HepG2 (cell line): ENCODE results near the gene PSMD9. TPM values are rescaled to one million over a fixed set of nuclear protein-coding genes. Genes with fewer than 3 reads are reported as not detected.

ENCODE experiments used
- ATAC-seq: fragments of 200-7000 bp; cut with Tn5 transposase; 3 replicates; pipeline ENCODE4 v1.9.1; 2020; ENCODE audit warnings: mild to moderate bottlenecking, moderate library complexity
- BruUV-seq: library from RNA; stranded (reverse); fragments of 400-500 nt; replicated peaks from 2 replicates; lab custom pipeline; 2021; lab: Mats Ljungman, UMichigan
- CTCF ChIA-PET: fragments of 300-600 bp; formaldehyde crosslinking; extraction: SDS; loops from one replicate; lab custom pipeline; 2021; ENCODE audit warnings: low total read pairs, inconsistent platforms, low intra/inter-chr PET ratio; lab: Yijun Ruan, JAX
- POLR2A ChIA-PET: fragments of 350-600 bp; sonication (Branson Sonifier 250); formaldehyde crosslinking; loops from one replicate; lab custom pipeline; 2020; ENCODE audit warnings: antibody characterized with exemption, inconsistent platforms; lab: Yijun Ruan, JAX
- DNase-seq: peaks from one replicate; pipeline ENCODE4 v3.0.0-alpha.2; 2015; ENCODE audit warnings: low spot score
- FAIRE-seq: peaks from 3 replicates; lab custom pipeline; 2011; peaks lifted over from hg19 to GRCh38; lab: Jason Lieb, UNC
- H2AFZ ChIP-seq: one replicate; pipeline ENCODE4 v1.6.1; 2011; ENCODE audit warnings: low read length, inconsistent platforms
- H3K27ac ChIP-seq: fragments of 300-600 bp; 3 replicates; pipeline ENCODE4 v1.8.0; 2011; ENCODE audit warnings: mixed run types, mild to moderate bottlenecking, mixed read lengths, low read length, inconsistent platforms; ENCODE audit not compliant: insufficient read depth; ENCODE audit errors: extremely low read length
- H3K27me3 ChIP-seq, 2 experiments: fragments of 200-600 bp in 1 of 2; 2 replicates in 1 of 2; 3 replicates in 1 of 2; pipeline versions ENCODE4 v1.6.0 to v1.8.0; 2011; ENCODE audit warnings: low read length in 2 of 2, mild to moderate bottlenecking in 2 of 2, moderate library complexity in 2 of 2, inconsistent platforms in 1 of 2; ENCODE audit not compliant: insufficient read depth in 2 of 2, control insufficient read depth in 1 of 2
- H3K36me3 ChIP-seq, 2 experiments: fragments of 200-600 bp in 1 of 2; replicated peaks in 1 of 2; 2 replicates in 1 of 2; 3 replicates in 1 of 2; pipeline versions ENCODE4 v1.5.1 to v1.8.0; 2011; ENCODE audit warnings: low read length in 2 of 2, inconsistent platforms in 1 of 2; ENCODE audit not compliant: insufficient read depth in 2 of 2, control insufficient read depth in 1 of 2
- H3K4me1 ChIP-seq: 2 replicates; pipeline ENCODE4 v1.5.1; 2012; ENCODE audit warnings: low read length, inconsistent platforms; ENCODE audit not compliant: insufficient read depth
- H3K4me2 ChIP-seq: 2 replicates; pipeline ENCODE4 v1.6.0; 2011; ENCODE audit warnings: low read depth, low read length, inconsistent platforms
- H3K4me3 ChIP-seq, 3 experiments: fragments of 200-600 bp in 1 of 3; sonication (generic), shearing (Covaris generic) in 1 of 3; replicated peaks in 1 of 3; 2 replicates each; pipeline ENCODE4 v1.5.1; 2011 to 2016; ENCODE audit warnings: low read length in 3 of 3, inconsistent platforms in 2 of 3, low read depth in 2 of 3, mild to moderate bottlenecking in 2 of 3, control low read depth in 1 of 3, mixed read lengths in 1 of 3; ENCODE audit not compliant: insufficient read depth in 1 of 3
- H3K79me2 ChIP-seq: one replicate; pipeline ENCODE4 v1.6.1; 2011; ENCODE audit warnings: low read length, inconsistent platforms; ENCODE audit not compliant: insufficient read depth
- H3K9ac ChIP-seq: 2 replicates; pipeline ENCODE4 v1.6.0; 2011; ENCODE audit warnings: mild to moderate bottlenecking, low read depth, low read length, inconsistent platforms; ENCODE audit not compliant: insufficient read depth
- H3K9me3 ChIP-seq: 2 replicates; pipeline ENCODE4 v1.5.1; 2012; ENCODE audit warnings: mild to moderate bottlenecking, low read length
- H4K20me1 ChIP-seq: 2 replicates; pipeline ENCODE4 v1.6.0; 2011; ENCODE audit warnings: inconsistent platforms, mild to moderate bottlenecking, low read length, moderate library complexity; ENCODE audit not compliant: insufficient read depth
- FIP1L1 ChIP-seq: fragments of 200-400 bp; formaldehyde crosslinking; IDR thresholded peaks from 2 replicates; pipeline ENCODE4 v1.6.1; 2018; ENCODE audit warnings: low read depth, mild to moderate bottlenecking, low read length, moderate library complexity, borderline replicate concordance; ENCODE audit not compliant: insufficient read depth
- FOXA1 ChIP-seq, 2 experiments: fragments of 450-650 bp in 1 of 2; sonication (generic) in 1 of 2; formaldehyde crosslinking in 1 of 2; IDR thresholded peaks; 2 replicates each; pipeline versions ENCODE4 v1.4.0 to v1.6.1; 2016 to 2020; ENCODE audit warnings: missing genetic modification reagents in 1 of 2
- HNF4A ChIP-seq: sonication (generic); formaldehyde crosslinking; IDR thresholded peaks from 2 replicates; pipeline ENCODE4 v1.4.0; 2020; ENCODE audit warnings: missing genetic modification reagents
- MTA3 ChIP-seq: sonication (generic); formaldehyde crosslinking; IDR thresholded peaks from 2 replicates; pipeline ENCODE4 v1.4.0; 2020; ENCODE audit warnings: missing genetic modification reagents
- PITX1 ChIP-seq: sonication (generic); formaldehyde crosslinking; IDR thresholded peaks from 2 replicates; pipeline ENCODE4 v1.5.1; 2020; ENCODE audit warnings: mild to moderate bottlenecking, missing genetic modification reagents
- SAFB2 ChIP-seq: sonication (generic); formaldehyde crosslinking; IDR thresholded peaks from 2 replicates; pipeline ENCODE4 v1.5.1; 2020; ENCODE audit warnings: missing genetic modification reagents, low read depth, mild to moderate bottlenecking, borderline replicate concordance
- SAP130 ChIP-seq: IDR thresholded peaks from 2 replicates; pipeline ENCODE4 v1.6.1; 2016; ENCODE audit warnings: low read depth
- SNRNP70 ChIP-seq: fragments of 200-400 bp; formaldehyde crosslinking; IDR thresholded peaks from 2 replicates; pipeline ENCODE4 v1.6.1; 2017; ENCODE audit warnings: mild to moderate bottlenecking, low read depth, low read length, moderate library complexity
- ZFX ChIP-seq: sonication (generic); formaldehyde crosslinking; IDR thresholded peaks from 2 replicates; pipeline ENCODE4 v1.4.0; 2020; ENCODE audit warnings: mild to moderate bottlenecking, low read depth, missing genetic modification reagents, moderate library complexity
- ZNF644 ChIP-seq: IDR thresholded peaks from 2 replicates; pipeline ENCODE4 v1.6.1; 2016; ENCODE audit warnings: low read depth
- ZNF678 ChIP-seq: sonication (generic); formaldehyde crosslinking; IDR thresholded peaks from 2 replicates; pipeline ENCODE4 v1.4.0; 2020; ENCODE audit warnings: mild to moderate bottlenecking, missing genetic modification reagents
- ZNF709 ChIP-seq: sonication (generic); formaldehyde crosslinking; IDR thresholded peaks from 2 replicates; pipeline ENCODE4 v1.5.0; 2020; ENCODE audit warnings: mild to moderate bottlenecking, missing genetic modification reagents
- WGBS: methylation state at CpG from one replicate; pipeline ENCODE4 v1.1.6; 2017; ENCODE audit warnings: low lambda C conversion rate; 5-methylcytosine and 5-hydroxymethylcytosine counted together
- in situ Hi-C: cut with HindIII; loops from 2 replicates; pipeline ENCODE4 v1.10.0; 2017; ENCODE audit warnings: low pct_unique_long_range_greater_than_20kb; ENCODE audit not compliant: extremely low pct_ligation_motif_present
- intact Hi-C: fragments of 100-400 bp; cut with micrococcal nuclease; formaldehyde crosslinking; loops from one replicate; pipeline ENCODE4 v1.10.0; 2022; ENCODE audit not compliant: unreplicated experiment
- polyA plus RNA-seq, 8 experiments: library from polyadenylated mRNA; depleted of rRNA in 3 of 8; stranded (reverse) in 7 of 8; unstranded in 1 of 8; fragments of >200 nt; fragmentation: Illumina TruSeq in 4 of 8; extraction: Trizol in 4 of 8; gene quantifications; 2 replicates each; pipeline versions ENCODE4 v1.2.1 to v1.2.3, GENCODE V29; 2011 to 2016; ENCODE audit warnings: low read depth in 4 of 8, missing spikeins in 1 of 8, mixed read lengths in 1 of 8; ENCODE audit not compliant: insufficient read depth in 1 of 8
- total RNA-seq, 5 experiments: library from RNA; depleted of rRNA; stranded (reverse); fragments of >200 nt; fragmentation: Illumina TruSeq; extraction: Trizol; gene quantifications; 2 replicates each; pipeline ENCODE4 v1.2.3, GENCODE V29; 2016; ENCODE audit warnings: low read depth in 1 of 5
- TF ChIP-seq, protein P1 (sequence below): sonication (generic); formaldehyde crosslinking; IDR thresholded peaks from 2 replicates; pipeline ENCODE4 v1.8.0; 2022; ENCODE audit warnings: missing genetic modification reagents, mild to moderate bottlenecking, moderate library complexity, borderline replicate concordance
- TF ChIP-seq, protein P2 (sequence below): sonication (generic); formaldehyde crosslinking; IDR thresholded peaks from 2 replicates; pipeline ENCODE4 v1.5.0; 2020; ENCODE audit warnings: missing genetic modification reagents
- TF ChIP-seq, protein P3 (sequence below): sonication (generic); formaldehyde crosslinking; IDR thresholded peaks from 2 replicates; pipeline ENCODE4 v1.4.0; 2020; ENCODE audit warnings: missing genetic modification reagents

The PSMD9 gene
- total and polyA plus RNA-seq, 2 of the 13 experiments (the other 11 are each of a cell fraction or from before 2014, with no cell fraction given), result 41.4 to 61.1 TPM

DNA sequence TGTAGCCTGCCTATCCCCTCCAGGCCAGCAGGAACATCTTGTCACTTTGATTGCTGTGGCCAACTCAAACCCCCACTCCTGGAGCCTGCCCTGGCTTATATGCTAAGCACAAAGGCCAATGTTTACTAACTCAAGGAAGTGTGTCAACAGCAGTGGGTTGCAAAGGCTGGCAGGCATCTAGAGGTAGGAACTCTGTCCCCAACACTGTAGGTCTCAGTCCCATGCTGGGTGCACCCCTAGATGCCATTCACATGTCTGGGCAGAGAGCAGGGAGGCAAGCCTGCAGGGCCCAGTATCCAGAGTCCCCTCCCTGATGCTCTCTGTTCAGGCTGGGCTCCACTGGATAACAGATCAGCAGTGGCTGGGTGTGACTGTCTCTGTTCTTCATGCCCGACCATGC is 28.3 kb upstream of the PSMD9 start:
- Histone ChIP-seq H3K79me2 (peaks cover 10% of the 10 kb centered on the region), H3K27ac (peak overlapping the region; percentile 100), H3K4me2 (peak overlapping the region; percentile 98), H3K4me1 (peaks cover 76% of the 10 kb centered on the region), H3K36me3 (no peaks in the 10 kb centered on the region), H2AFZ (no peak overlapping the region), H3K9me3 (no peaks in the 10 kb centered on the region), H4K20me1 (no peaks in the 10 kb centered on the region), H3K4me3 (peak overlapping the region in 1 of 3 experiments; percentile 78; a peak in 1 of 6 replicates), H3K27me3 (no peaks in the 10 kb centered on the region; a peak in 1 of 5 replicates), H3K9ac (peak overlapping the region; percentile 93)
- FAIRE-seq (peak; percentile 86), DNase-seq (peak; percentile 77), ATAC-seq (peak; percentile 44)
- intact Hi-C loops (no loop called here), in situ Hi-C loops (no loop called here)
- no CpG with 5 or more reads among the region's 1 CpG for WGBS
- ChIA-PET POLR2A (interaction anchor here (1.3 to 6.4 kb wide), 4 partner anchors 16 to 65 kb away, joined by 5 to 52 read pairs (median 32); partner anchors contain the start of genes PSMD9 and SETD1B), CTCF (no interaction called here)
- no TSS peak for BruUV-seq
- no peak for TF ChIP-seq SNRNP70
- peak; percentile 71; the same call in 1 of the 2 replicates for TF ChIP-seq FOXA1 (IDR thresholded peaks at IDR 0.05)
- peak; percentile 96 for TF ChIP-seq FOXA1 (CRISPR knock-in tag; IDR thresholded peaks at IDR 0.05)
- no peak for TF ChIP-seq ZNF709 (CRISPR knock-in tag)
- TF ChIP-seq PITX1, result peak; percentile 48; the same call in 1 of the 2 replicates
- TF ChIP-seq SAP130 (CRISPR knock-in tag), result peak; percentile 70
- TF ChIP-seq ZNF678 (CRISPR knock-in tag), result no peak
- peak; percentile 39; the same call in 1 of the 2 replicates for TF ChIP-seq ZNF644 (CRISPR knock-in tag)
- peak; percentile 69 for TF ChIP-seq HNF4A
- TF ChIP-seq, protein P1, sequence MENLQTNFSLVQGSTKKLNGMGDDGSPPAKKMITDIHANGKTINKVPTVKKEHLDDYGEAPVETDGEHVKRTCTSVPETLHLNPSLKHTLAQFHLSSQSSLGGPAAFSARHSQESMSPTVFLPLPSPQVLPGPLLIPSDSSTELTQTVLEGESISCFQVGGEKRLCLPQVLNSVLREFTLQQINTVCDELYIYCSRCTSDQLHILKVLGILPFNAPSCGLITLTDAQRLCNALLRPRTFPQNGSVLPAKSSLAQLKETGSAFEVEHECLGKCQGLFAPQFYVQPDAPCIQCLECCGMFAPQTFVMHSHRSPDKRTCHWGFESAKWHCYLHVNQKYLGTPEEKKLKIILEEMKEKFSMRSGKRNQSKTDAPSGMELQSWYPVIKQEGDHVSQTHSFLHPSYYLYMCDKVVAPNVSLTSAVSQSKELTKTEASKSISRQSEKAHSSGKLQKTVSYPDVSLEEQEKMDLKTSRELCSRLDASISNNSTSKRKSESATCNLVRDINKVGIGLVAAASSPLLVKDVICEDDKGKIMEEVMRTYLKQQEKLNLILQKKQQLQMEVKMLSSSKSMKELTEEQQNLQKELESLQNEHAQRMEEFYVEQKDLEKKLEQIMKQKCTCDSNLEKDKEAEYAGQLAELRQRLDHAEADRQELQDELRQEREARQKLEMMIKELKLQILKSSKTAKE (CRISPR knock-in tag), result no peak
- TF ChIP-seq, protein P2, sequence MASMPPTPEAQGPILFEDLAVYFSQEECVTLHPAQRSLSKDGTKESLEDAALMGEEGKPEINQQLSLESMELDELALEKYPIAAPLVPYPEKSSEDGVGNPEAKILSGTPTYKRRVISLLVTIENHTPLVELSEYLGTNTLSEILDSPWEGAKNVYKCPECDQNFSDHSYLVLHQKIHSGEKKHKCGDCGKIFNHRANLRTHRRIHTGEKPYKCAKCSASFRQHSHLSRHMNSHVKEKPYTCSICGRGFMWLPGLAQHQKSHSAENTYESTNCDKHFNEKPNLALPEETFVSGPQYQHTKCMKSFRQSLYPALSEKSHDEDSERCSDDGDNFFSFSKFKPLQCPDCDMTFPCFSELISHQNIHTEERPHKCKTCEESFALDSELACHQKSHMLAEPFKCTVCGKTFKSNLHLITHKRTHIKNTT (CRISPR knock-in tag), result no peak
- TF ChIP-seq ZFX (CRISPR knock-in tag), result peak; percentile 32; the same call in 1 of the 2 replicates
- TF ChIP-seq FIP1L1, result no peak
- TF ChIP-seq SAFB2 (CRISPR knock-in tag), result 0 out of 2 replicates have a peak, but pooled peaks have one; percentile 47
- TF ChIP-seq, protein P3, sequence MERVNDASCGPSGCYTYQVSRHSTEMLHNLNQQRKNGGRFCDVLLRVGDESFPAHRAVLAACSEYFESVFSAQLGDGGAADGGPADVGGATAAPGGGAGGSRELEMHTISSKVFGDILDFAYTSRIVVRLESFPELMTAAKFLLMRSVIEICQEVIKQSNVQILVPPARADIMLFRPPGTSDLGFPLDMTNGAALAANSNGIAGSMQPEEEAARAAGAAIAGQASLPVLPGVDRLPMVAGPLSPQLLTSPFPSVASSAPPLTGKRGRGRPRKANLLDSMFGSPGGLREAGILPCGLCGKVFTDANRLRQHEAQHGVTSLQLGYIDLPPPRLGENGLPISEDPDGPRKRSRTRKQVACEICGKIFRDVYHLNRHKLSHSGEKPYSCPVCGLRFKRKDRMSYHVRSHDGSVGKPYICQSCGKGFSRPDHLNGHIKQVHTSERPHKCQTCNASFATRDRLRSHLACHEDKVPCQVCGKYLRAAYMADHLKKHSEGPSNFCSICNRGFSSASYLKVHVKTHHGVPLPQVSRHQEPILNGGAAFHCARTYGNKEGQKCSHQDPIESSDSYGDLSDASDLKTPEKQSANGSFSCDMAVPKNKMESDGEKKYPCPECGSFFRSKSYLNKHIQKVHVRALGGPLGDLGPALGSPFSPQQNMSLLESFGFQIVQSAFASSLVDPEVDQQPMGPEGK (CRISPR knock-in tag), result peak; percentile 32; the same call in 1 of the 2 replicates
- no peak for TF ChIP-seq MTA3 (CRISPR knock-in tag)
